MM.1S (cell line): ENCODE results near the gene PDXK.

Experiments
- CTCF ChIP-seq: fragments of 300-600 bp; sonication (generic); IDR thresholded peaks from 2 replicates; pipeline ENCODE4 v1.5.1; 2016; ENCODE audit warnings: antibody characterized with exemption, low read length, mixed read lengths
- EZH2 ChIP-seq: fragments of 300-600 bp; sonication (generic); optimal IDR thresholded peaks from 2 replicates; pipeline ENCODE3; 2017; ENCODE audit warnings: low read depth, mild to moderate bottlenecking, antibody characterized with exemption, low read length, mixed read lengths
- EZH2phosphoT487 ChIP-seq: fragments of 300-600 bp; sonication (generic); IDR thresholded peaks from 2 replicates; pipeline ENCODE4 v1.6.1; 2018; ENCODE audit warnings: antibody characterized with exemption, low read length

- TF ChIP-seq CTCF = no peak
- TF ChIP-seq EZH2 = no peak
- no peak for TF ChIP-seq EZH2phosphoT487
These were observed 6.5 kb upstream of the PDXK start for GRCh38 chr21:43712268-43712942.
